Kidney (tissue), 14 donors: ENCODE measurements around the gene TMEM63B. TPM values are rescaled to one million over a fixed set of nuclear protein-coding genes. Genes with fewer than 3 reads are reported as not detected.

Source experiments
- DNase-seq, 5 donors: peaks; one replicate each; pipeline ENCODE4 v3.0.0-alpha.2; 2013 to 2020
- FAIRE-seq: peaks from 2 replicates; lab custom pipeline; 2012; peaks lifted over from hg19 to GRCh38; lab: Jason Lieb, UNC
- H3K27ac ChIP-seq, 2 donors: one replicate each; pipeline ENCODE4 v1.7.0; 2013; ENCODE audit warnings: low read depth in 2 of 2, low read length in 2 of 2, inconsistent platforms in 1 of 2
- H3K27me3 ChIP-seq: one replicate; pipeline ENCODE4 v1.7.1; 2013; ENCODE audit warnings: low read length, inconsistent platforms; ENCODE audit not compliant: control insufficient read depth, insufficient read depth
- H3K36me3 ChIP-seq, 3 donors: one replicate each; pipeline versions ENCODE4 v1.7.0 to v1.7.1; 2013; ENCODE audit warnings: low read length in 3 of 3, control low read depth in 1 of 3, inconsistent platforms in 1 of 3; ENCODE audit not compliant: insufficient read depth in 3 of 3, control insufficient read depth in 2 of 3
- H3K4me1 ChIP-seq, 3 donors: one replicate each; pipeline versions ENCODE4 v1.7.0 to v1.7.1; 2013; ENCODE audit warnings: low read length in 3 of 3, inconsistent platforms in 1 of 3, low read depth in 1 of 3; ENCODE audit not compliant: control insufficient read depth in 2 of 3, insufficient read depth in 2 of 3
- H3K4me3 ChIP-seq, 3 donors: one replicate each; pipeline versions ENCODE4 v1.7.0 to v1.8.1; 2013; ENCODE audit warnings: low read length in 3 of 3, control low read depth in 1 of 3, inconsistent platforms in 1 of 3
- H3K9ac ChIP-seq, 3 donors: one replicate each; pipeline versions ENCODE4 v1.7.0 to v1.7.1; 2013; ENCODE audit warnings: low read length in 3 of 3, control low read depth in 1 of 3, inconsistent platforms in 1 of 3
- H3K9me3 ChIP-seq, 3 donors: one replicate each; pipeline versions ENCODE4 v1.7.0 to v1.7.1; 2013; ENCODE audit warnings: low read length in 3 of 3, control low read depth in 1 of 3, inconsistent platforms in 1 of 3; ENCODE audit not compliant: control insufficient read depth in 2 of 3, insufficient read depth in 1 of 3
- intact Hi-C: fragments of 100-400 bp; cut with DNase I; formaldehyde crosslinking; loops from one replicate; pipeline ENCODE4 v1.11.1; 2022
- polyA plus RNA-seq: library from polyadenylated mRNA; stranded (reverse); fragments of 350-450 nt; fragmentation: Illumina TruSeq; extraction: RNeasy Lipid Tissue Mini Kit (QIAGEN cat#74804); gene quantifications from one replicate; pipeline ENCODE4 v1.2.3, GENCODE V29; 2014; ENCODE audit warnings: low read depth, low replicate concordance; ENCODE audit not compliant: insufficient read depth
- total RNA-seq: library from RNA; stranded (reverse); fragmentation: NEBNext Ultra II Directional; extraction: Animal tissue kit (Norgen Biotek cat#: 25700); gene quantifications from one replicate; pipeline ENCODE4 v1.2.1, GENCODE V29; 2021
- TF ChIP-seq, protein P1 (sequence below): IDR thresholded peaks from 3 replicates; pipeline ENCODE4 v1.5.1; 2012; ENCODE audit warnings: mild to moderate bottlenecking, moderate library complexity, borderline replicate concordance; ENCODE audit not compliant: insufficient read depth; ENCODE audit errors: extremely low read depth
- donor health status: control.
- donor health status: control.
- donor health status: control.
- donor health status: control.
- donor health status: control.
- donor health status: DM: yes; HTN: yes; CAD: no.
- donor health status: Normal renal cell carcinoma (clear cell type).

Gene TMEM63B
- total and polyA plus RNA-seq, 2 donors from 2014 or later = 18.2 to 27.3 TPM

DNA sequence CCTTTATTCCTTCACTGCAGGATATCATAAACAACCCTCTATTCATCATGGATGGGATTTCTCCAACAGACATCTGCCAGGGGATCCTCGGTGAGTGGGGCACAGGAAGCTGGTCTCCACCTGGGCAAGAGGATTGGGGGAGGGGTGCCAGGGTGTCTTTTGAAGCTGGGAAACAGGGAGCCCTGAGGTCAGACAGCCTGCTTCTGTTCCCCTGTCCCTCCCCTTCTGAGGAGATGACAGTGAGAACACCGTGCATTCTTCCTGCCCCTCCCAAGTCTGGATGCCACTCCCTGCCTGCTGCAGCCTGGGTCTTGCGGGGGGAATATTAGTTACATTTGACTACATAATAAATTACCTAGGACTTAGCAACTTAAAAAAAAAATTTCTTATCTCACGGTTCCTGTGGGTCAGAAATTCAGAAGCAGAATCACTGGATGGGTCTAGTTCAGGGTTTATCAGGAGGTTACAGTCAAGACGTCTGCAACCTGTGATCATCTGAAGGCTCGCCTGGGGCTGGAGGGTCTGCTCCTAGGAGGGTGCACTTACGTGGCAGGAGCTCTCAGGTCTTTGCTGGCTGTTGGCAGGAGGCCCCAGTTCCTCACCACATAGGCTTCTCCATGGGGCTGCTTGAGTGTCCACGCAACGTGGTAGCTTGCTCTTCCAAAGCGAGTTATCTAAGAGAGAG is 42.7 kb downstream of the TMEM63B start:
- Histone ChIP-seq H3K4me1 (no peaks in the 10 kb centered on the region), H3K36me3 (no peaks in the 10 kb centered on the region), H3K4me3 (no peak overlapping the region), H3K9me3 (no peaks in the 10 kb centered on the region), H3K27me3 (no peaks in the 10 kb centered on the region), H3K27ac (no peak overlapping the region), H3K9ac (no peak overlapping the region)
- FAIRE-seq = no peak
- intact Hi-C loops = no loop called here
- TF ChIP-seq, protein P1, sequence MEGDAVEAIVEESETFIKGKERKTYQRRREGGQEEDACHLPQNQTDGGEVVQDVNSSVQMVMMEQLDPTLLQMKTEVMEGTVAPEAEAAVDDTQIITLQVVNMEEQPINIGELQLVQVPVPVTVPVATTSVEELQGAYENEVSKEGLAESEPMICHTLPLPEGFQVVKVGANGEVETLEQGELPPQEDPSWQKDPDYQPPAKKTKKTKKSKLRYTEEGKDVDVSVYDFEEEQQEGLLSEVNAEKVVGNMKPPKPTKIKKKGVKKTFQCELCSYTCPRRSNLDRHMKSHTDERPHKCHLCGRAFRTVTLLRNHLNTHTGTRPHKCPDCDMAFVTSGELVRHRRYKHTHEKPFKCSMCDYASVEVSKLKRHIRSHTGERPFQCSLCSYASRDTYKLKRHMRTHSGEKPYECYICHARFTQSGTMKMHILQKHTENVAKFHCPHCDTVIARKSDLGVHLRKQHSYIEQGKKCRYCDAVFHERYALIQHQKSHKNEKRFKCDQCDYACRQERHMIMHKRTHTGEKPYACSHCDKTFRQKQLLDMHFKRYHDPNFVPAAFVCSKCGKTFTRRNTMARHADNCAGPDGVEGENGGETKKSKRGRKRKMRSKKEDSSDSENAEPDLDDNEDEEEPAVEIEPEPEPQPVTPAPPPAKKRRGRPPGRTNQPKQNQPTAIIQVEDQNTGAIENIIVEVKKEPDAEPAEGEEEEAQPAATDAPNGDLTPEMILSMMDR = no peak
- DNase-seq = no peak

DNA sequence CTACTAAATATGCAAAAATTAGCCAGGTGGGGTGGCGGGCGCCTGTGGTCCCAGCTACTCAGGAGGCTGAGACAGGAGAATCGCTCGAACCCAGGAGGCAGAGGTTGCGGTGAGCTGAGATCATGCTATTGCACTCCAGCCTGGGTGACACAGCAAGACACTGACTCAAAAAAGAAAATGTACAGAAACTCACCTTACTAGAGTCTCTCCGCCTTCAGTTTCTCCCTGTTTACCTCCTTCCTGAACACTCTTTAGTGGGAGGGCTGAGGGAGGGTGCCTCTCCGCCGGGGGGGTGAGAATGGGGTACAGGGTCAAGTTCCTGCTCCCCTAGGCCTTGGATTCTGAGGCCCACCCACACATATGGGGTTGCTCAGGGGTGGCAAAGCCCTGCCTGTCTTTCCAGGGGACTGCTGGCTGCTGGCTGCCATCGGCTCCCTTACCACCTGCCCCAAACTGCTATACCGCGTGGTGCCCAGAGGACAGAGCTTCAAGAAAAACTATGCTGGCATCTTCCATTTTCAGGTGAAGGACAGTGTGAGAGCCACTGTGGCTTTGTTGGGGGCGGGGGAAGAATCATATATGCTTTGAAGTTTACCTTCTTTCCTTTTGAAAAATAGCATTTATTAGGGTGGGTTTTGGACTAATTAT is 44.7 kb downstream of the TMEM63B start:
- Histone ChIP-seq H3K9ac (no peak overlapping the region), H3K4me3 (no peak overlapping the region), H3K27me3 (no peaks in the 10 kb centered on the region), H3K4me1 (no peaks in the 10 kb centered on the region), H3K36me3 (no peaks in the 10 kb centered on the region), H3K27ac (no peak overlapping the region), H3K9me3 (no peaks in the 10 kb centered on the region)
- DNase-seq (no peak), FAIRE-seq (no peak)
- intact Hi-C loops = no loop called here
- TF ChIP-seq, protein P1 = no peak

DNA sequence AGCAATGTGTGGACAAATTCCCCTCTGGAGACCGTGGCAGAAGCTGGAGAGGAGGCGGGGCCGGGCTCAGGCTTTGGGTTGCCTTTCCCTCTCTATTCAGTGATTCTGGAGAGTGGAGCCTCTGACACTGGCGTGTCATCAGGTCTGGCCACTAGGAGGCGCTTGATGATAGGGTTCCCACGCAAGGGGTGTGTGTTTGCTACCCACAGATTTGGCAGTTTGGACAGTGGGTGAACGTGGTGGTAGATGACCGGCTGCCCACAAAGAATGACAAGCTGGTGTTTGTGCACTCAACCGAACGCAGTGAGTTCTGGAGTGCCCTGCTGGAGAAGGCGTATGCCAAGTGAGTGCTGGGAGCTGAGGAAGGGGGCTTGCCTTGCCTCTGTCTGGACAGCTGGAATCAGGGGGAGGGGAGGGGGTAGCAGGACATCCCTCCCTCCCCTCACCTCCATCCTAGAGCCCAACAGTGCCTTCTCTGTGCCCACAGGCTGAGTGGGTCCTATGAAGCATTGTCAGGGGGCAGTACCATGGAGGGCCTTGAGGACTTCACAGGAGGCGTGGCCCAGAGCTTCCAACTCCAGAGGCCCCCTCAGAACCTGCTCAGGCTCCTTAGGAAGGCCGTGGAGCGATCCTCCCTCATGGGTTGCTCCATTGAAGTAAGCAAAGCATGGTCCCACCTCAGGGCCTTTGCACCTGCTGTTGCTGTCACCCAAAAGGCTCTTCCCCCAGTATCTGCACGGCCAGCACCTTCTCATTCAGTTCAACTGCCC is 45.6 kb downstream of the TMEM63B start:
- Histone ChIP-seq H3K4me1 (no peaks in the 10 kb centered on the region), H3K27me3 (no peaks in the 10 kb centered on the region), H3K27ac (no peak overlapping the region), H3K4me3 (no peak overlapping the region), H3K36me3 (no peaks in the 10 kb centered on the region), H3K9ac (no peak overlapping the region), H3K9me3 (no peaks in the 10 kb centered on the region)
- DNase-seq (peak; percentile 84 to 91 (median 86)), FAIRE-seq (no peak)
- intact Hi-C loops = no loop called here
- TF ChIP-seq, protein P1 = peak; percentile 89
